NCI-H2029 treated with DMSO at 0.1 percent for 48 hours (cell line): ENCODE results near the gene TOR1AIP2.

ENCODE experiments used
- DNase-seq: peaks from one replicate; lab custom pipeline; 2025; lab: John Stamatoyannopoulos, UW

Gene TOR1AIP2

DNA sequence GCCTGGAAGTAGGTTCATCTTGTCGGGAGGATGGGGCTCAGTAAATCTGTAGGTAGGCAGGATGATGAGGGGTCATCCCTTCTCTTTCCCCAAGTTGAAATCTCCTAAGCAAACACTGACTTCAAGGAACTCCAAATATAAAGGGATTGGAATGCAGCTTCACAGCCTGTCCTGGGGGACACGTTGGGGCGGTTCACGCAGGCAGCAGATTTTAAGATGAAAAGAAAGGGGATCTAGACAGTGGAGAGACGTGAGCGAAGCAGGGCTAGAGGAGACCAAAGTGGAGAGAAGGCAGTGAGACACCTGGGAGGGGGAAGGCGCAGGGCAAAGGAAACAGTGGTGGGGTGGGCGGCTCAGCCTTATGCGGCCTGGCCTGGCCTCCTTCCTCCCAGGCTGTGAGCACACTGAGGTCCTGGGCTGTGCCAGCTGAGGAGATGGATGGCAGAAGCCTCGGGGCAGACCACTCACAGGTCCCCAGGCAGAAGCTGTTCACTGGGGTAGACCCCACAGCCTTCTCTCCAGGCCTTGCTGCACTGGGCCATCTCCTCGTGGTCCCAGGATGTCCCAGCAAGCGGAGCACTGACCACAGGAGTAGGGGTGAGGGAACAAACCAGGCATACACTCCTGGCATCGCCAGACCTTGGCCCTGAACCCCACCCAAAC lies 51.7 kb downstream of the TOR1AIP2 start:
- no peak for DNase-seq

DNA sequence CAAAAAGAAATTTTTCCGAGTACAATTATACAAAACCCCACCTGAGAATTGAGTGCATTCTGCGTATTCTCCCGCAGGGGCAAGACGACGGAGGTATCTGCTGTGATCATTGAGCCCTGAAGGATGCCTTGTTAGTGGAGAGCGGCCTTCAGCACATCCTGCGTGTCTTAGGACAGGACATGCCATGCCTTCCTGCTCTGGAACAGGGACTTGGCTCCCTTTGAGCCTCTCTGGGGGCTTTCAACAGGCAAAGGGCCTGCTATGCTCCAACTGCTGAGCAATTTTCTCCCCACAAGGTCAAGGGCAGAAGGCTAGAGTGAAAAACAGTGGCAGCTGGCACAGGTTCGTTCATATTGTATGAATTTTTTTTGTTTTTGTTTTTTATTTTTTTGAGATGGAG lies 52.4 kb downstream of the TOR1AIP2 start:
- DNase-seq, result no peak

DNA sequence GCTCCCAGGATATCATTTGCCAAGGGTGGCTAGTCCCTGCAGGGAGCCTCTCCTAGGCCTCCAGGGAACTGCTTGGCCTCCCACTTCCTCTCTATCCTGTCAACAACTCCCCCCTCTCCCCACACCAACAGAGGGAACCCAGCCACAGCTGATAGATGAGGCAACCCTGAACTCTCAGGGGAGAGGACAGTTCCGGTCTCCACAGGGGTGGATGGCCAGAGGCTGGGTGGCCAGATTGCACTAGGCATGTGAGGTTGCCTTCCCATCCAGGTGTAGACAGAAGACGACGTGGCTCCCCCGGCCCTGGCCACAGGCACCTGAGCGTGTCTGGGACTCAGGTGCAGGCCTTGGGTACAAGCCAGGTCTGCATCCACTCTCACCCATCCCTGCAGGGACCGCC lies 53.3 kb downstream of the TOR1AIP2 start:
- no peak for DNase-seq

DNA sequence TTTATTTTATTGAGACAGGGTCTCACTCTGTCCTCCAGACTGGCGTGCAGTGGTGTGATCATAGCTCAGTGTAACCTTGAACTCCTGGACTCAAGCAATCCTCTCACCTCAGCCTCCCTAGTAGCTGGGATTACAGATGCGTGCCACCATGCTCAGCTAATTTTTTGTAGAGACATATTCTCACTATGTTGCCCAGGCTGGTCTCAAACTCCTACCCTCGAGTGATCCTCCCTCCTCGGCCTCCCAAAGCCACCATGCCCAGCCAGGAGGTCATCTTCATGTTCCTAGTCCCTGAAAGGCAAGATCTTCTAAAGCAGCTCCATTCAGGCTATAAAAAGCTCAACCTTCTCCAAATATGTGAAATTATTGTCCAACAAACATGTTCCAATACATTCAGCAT lies 53.9 kb downstream of the TOR1AIP2 start:
- no peak for DNase-seq

DNA sequence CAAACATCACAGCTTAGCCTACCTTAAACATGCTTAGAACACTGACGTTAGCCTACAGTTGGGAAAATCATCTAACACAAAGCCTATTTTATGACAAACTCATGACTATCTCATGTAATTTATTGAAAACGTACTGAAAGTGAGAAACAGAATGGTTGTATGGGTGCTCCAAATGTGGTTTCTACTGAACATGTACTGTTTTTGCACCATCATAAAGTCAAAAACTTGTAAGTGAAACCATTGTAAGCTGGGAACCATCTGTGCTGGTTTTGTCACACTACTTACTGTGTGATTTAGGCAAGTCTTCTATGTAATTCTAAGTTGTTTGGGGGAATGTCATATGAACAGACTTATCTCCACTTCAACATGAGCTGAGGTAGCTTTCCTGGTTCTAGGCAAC lies 55.5 kb downstream of the TOR1AIP2 start:
- no peak for DNase-seq

DNA sequence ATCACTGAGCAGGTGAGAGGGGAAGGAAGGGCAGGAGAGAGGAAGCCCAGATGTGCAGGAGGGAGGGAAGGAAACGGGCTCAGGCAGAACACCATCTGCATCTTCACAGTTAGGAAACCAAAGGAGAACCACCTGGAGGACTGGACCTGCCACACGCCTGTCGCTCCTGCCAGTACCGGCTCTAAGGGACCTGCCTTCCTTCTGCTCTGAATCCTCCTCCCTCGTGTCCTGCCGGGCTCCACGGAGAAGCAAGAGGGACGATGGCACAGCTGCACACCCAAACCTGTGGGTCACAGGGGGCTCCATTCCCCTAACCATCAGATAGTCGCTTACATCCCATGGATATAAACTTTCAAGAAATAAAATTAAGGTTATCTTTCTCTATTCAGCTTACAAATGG lies 56.1 kb downstream of the TOR1AIP2 start:
- no peak for DNase-seq

DNA sequence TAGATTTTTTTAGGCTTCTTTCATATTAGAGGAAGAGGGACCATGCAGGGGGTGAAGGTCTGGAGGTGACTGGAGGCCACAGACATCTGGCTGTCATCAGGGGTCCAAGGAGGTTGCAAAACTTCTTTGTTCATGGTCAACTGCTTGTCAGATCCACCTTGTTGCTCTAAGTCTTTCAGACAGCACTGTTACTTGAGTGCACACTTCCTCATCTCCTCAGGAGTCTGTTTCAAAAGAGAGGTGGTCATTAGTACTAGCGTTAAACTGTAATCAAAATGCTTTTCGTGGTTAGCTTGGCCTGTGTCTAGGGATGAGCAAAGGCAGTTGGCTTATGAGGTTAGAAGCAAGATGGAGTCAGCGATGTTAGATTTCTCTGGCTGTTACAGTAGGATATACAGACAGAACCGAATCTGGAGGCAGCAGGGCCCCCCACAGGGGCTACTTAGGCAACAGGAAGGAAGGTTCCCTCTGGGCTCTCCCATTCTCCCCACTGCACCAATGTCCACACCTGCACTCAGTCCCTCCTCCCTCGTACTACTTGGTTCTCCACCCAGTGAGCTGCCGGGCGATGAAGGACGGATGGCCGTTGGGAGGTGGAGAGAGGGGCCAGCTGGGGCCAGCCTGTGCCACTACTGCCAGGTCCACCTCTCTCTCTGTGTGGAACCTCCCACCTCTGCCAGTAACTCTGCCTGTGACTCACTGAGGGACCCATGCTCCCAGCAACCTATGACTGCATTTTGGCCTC lies 57.2 kb downstream of the TOR1AIP2 start:
- no peak for DNase-seq

DNA sequence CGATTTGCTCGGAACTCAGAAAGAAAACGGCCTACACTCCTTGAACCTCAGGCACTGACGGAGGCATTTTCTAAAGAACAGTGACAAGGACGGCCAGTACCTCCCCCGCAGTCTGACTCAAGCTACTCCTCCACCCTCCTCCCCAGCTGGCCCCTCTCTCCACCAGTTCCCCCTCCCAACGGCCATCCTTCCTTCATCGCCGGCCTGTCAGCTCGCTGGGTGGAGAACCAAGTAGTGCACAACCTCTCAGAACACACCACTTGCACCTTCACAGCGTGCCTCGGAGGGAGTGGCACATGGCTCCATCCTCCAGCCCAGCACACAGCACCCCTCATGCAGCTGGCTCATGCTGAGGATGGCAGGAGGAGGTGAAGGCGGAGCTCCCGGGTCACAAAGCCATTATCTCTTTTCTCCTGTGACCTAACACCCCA lies 58.8 kb downstream of the TOR1AIP2 start:
- DNase-seq, result no peak

DNA sequence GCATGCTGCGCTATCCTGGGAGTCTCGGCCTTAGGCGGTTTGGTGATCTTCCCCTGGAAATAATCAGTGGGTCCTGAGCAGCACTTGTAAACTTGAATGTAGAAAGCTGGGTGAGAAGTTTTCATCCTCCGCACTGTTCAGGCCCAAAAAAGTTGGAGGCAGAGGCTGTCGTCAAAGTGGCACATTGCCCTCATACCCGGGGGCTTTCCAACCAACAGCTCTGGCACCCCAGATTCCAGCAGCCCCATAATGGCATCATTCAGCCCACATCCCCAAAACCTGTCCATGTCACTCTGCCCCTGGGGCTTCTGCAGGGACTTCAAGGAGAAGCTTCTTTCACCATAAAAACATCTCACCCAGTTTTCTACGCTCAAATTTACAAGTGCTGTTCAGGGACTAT lies 59.3 kb downstream of the TOR1AIP2 start:
- DNase-seq, result no peak

DNA sequence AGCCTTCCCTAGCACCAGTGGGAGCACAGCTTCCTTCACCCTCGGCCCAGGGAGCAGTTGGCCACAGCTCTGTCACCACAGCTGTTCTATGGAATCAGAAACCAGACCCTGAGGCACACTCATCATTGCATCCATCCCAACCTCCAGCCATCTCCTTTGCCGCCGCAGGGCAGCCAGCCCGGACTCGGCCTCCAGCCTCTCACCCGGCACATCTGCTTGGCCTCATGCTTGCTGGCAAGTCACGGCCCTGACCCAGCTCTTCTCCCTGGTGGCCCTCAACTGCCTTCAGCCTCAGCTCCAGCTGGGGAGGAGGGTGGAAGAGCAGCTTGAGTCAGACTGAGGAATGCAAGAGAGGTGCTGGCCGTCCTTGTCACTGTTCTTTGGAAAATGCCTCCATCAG lies 59.8 kb downstream of the TOR1AIP2 start:
- DNase-seq, result no peak

DNA sequence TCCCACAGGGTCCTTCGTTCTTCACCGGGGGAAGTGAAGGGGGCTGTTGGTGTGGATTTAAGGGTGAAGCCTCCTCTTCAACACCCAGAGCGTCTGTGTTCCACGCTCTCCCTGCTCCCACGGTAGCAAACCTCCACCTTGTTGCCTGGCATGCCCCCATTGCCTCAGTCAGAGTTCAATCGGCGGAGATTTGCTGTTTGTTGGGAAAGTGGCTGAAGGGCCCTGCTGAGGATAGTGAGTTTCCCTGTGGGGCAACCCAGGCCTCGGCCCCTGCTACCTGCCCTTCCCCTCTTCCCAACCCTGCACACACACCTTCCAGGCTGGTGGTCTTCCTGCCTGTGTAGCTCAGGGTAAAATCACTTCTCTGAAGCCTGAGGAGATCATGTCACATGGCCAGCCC lies 60.5 kb downstream of the TOR1AIP2 start:
- no peak for DNase-seq

DNA sequence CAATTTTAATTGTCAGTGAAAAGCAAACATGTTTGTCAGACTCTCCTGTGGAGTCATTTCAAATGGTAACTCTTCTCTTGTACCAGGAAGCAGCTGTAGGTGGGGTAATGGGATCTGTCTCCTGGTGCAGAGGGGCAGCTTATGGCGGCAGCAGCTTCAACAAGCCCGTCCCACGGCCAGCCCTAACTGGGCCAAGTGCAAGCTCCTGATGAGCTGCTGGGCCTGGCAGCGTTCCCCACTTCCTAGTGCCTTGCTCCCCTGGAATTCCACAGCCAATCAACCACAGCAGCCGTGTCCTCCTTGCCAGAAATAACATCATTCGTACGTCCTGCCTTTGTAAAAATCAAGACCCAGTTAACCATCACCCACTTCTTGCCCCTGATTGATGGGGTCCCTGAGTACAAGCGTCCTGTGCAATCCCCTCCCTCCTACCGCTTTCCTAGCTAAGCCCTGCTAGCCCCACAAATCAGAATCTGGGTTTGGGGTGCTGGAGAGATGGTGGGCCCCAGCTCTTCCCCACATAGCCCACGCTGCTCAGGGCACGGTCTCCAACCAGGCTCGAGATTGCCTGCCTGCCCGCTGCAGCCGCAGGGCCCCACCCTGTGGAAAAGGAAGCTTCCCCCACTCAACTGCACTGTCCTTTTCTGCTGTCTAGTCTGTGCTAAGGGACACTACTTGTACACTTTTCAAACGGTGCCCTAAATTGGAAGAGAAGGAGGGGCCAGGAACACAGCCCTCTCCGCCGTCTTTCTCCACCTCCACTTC lies 61.2 kb downstream of the TOR1AIP2 start:
- DNase-seq, result no peak

DNA sequence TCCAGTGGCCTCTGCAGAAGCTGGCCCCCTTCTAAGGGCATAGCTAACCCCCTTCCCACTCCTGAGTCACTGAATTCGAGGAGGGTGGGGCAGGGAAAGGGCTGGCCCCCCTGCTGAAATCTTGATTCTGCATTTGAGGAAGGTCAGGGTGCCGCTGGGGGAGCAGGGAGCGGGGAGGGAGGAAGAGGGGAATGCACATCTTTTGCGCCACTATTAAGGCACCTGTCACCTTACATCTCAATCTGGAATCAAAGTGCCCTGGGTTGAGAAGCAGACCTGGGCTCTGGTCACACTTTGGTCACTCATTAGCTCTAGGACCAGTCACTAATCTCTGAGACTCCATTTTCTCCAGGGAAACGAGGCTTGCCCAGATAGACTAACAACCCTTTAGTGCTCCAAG lies 62.0 kb downstream of the TOR1AIP2 start:
- no peak for DNase-seq

DNA sequence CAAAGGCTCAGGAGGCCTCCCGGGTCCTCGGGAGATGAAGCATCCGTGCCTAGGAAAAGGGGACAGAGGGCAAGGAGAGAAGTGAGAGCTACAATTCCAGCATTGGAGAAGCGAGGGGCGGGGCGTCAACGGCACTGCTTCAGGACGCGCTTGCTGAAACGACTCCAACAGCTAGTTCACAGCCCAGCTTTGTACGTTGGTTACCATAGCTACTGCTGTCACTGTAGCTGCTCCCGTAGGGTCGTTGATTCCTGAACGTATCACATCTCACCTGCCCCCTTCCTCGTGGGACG lies 63.1 kb downstream of the TOR1AIP2 start:
- peak; percentile 72 for DNase-seq

DNA sequence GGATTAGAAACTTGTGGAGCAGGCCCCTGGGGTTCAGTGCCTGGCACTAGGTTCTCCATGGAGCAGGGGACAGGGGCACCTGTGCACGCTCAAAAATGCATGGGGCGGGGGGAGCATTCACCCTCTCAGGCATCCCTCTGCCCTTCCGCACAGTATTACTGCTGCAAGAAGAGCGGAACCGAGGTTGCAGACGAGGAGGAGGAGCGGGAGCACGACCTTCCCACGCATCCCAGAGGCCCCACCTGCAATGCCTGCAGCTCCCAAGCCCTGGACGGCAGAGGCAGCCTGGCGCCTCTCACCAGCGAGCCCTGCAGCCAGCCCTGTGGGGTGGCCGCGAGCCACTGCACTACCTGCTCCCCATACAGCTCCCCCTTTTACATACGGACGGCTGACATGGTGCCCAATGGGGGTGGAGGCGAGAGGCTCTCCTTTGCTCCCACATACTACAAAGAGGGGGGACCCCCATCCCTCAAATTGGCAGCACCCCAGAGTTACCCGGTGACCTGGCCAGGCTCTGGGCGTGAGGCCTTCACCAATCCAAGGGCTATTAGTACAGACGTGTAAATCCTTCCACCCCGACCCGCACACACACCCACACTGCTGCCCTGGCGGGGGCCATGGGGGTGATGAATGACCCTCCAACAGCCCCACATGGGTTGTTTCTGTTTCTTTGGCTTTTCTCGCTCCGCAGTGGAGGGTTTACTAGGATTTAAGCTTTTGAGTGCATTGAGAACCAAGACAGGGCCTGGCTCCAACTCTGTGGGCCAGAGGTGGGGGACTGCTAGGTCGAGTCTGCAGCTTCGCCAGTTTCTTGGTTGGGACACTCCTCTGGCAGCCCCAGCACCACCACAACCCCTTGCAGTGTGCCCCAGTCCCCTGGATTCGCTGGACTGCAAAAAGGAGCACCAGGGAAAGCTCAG lies 63.7 kb downstream of the TOR1AIP2 start:
- DNase-seq, result no peak

DNA sequence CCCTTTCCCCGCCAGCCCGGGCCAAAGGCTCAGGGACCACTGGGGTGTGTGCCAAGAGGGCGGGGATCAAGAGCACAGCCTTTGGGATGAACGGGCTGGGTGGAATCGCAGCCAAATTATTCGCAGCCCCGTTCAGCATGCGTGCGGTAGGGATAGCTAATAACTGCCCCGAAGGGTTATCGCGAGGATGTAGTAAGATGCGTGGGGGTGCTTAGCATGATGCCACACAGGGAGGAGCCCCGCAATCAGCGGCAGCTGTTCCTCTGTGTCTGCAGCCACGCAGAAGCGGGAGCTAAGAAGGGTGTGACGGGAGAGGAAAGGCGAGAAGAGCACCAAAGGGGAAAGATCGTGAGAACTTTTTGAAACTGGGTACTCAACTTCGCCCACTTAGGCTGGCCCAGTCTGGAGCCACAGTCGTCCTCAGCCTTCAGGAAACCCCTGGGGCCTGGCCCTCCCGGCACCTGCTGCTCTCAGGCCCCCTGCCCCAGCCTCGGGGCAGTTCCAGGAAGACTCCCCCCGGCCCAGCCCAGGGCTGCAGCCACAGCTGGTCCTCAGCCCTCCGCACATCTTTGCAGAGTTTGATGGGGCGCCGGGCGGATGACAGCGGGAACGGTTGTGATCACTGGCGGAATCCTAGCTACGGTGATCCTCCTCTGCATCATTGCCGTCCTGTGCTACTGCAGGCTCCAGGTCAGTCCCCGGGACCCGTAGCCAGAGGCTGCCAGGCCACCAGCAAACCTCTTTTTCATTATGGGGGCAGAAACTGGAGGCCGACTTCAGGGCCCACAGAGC lies 64.9 kb downstream of the TOR1AIP2 start:
- no peak for DNase-seq

DNA sequence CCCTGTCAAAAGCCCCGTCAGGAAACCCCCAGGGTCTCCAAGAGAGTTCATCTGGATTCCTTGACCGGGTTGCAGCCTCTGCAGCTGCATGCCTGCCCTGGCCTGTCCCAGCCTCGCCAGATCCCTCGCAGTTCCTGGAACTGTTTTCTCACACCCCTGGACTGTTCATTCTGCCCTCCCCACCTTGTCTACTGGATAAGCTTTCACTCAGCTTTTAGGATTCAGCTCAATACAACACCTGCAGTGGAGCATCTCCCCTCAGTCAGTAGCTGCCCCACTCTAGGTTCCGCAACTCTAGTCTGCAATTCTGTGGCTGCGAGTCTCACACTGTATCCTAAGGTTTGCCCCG lies 67.3 kb downstream of the TOR1AIP2 start:
- DNase-seq, result no peak

DNA sequence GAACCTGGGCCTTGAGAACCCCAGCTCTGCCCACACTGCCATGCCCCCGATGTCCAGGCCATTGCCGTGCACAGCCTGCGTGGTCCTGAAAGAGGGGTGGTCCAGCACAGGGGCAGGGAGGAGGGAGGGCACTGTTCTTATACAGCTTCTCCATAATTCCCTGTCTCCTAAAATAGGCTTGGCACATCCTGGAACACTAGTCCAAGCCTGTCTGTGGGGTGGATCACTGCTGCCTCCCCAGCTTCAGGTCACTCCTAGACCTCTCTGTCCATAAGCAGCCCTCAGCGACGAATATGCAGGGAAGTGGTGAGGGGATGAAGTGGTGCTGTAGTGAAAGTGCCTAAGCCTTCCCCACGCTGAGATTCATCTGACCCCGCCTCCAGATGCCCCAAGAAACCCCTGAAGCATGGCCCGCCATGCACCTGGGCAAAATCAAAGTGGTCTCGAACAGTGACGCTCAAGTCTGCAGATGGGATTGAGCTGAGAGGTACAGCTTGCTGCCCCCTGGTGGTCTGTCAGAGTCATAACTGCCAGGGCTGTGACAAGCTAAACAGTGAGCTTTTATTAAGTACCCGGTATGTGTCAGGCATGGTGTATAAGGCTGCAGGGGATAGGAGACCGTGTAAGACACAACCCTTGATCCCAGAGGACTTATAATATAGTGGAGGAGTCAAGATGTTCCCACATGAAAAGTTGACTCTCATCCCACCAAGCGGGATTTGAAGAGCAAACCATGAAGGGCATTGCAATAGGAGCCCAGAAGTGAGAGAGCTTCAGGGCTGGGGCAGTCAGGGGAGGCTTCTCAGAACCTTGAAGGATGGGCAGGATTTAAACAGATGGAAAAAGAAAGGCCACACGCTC lies 67.9 kb downstream of the TOR1AIP2 start:
- peak; percentile 42 for DNase-seq

DNA sequence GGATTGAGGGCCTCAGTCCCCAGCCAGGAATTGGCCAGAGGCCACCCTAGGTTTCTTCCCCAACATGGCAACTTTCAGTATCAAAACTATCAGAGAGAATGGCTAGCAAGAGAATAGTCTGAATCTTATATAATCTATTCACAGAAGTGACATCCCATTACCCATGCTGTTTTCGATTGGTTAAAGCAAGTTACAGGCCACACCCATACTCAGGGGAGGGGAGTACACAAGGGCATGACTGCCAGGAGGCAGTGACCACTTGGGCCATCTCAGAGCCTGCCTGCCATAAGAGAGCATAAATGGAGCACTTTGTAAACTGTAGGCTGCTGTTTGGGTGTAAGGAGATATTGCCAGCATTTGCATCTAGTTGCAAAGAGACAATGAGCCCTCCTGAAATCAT lies 69.1 kb downstream of the TOR1AIP2 start:
- DNase-seq, result no peak

DNA sequence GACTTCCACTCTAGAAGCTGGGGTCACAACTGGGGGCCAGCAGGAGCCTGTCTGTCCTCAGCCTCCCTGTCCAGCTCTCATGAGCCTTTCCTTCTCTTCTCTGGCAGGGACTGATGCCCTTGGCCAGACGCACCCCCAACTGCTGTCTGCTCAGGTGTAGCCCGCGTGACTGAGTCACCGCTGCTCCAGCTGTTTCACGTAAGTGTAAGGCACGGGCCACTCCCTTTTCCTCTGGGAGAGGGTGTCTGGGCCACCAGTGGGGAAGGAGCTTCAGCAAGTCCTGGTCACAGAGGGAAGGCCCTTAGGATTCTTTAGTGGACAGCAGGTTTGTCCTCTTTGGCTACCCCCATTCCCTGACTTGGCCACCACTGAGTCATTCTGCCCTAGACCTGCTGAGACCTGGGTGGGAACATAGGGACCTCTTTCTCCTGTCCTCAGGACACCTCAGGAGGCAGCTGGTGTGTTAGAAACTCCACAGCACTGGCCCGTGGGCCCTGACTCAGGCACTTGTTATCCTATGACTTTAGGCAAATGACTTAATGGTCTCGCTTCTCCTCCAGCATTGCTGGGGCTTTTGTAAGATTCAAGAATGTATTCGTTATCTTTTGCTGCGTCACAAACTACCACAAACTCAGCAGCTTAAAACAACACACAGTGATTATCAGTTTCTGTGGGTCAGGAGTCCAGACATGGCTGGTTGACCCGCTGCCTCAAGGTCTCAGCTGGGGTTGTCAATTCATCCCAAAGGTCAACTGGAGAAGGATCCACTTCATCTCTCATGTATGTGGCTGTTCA lies 69.7 kb downstream of the TOR1AIP2 start:
- no peak for DNase-seq
